Spleen (tissue), 7 donors: Measurements from ENCODE around the gene LRMDA.

Source experiments
- POLR2A ChIP-seq, 3 donors: fragments of 450-650 bp; IDR thresholded peaks; one replicate each; pipeline ENCODE4 v1.5.1; 2017; ENCODE audit warnings: antibody characterized with exemption in 3 of 3, mild to moderate bottlenecking in 1 of 3
- TF ChIP-seq, protein P1 (sequence below), 11 experiments: fragments of 200-600 bp in 7 of 11; fragments of 450-650 bp in 4 of 11; sonication (generic) in 4 of 11; IDR thresholded peaks in 8 of 11; conservative IDR thresholded peaks in 3 of 11; 1 replicate in 7 of 11; 2 replicates in 4 of 11; pipeline versions ENCODE4 v1.4.0 to v1.8.0; 2016 to 2021; ENCODE audit warnings: antibody characterized with exemption in 11 of 11, inconsistent platforms in 4 of 11, mild to moderate bottlenecking in 1 of 11
- donor health status: DM: no; HTN: no; CAD: no; lungs with moderate emphysema.
- donor health status: DM: no; HTN: no; CAD: no.
- donor health status: DM: no; HTN: no; CAD: no.

DNA sequence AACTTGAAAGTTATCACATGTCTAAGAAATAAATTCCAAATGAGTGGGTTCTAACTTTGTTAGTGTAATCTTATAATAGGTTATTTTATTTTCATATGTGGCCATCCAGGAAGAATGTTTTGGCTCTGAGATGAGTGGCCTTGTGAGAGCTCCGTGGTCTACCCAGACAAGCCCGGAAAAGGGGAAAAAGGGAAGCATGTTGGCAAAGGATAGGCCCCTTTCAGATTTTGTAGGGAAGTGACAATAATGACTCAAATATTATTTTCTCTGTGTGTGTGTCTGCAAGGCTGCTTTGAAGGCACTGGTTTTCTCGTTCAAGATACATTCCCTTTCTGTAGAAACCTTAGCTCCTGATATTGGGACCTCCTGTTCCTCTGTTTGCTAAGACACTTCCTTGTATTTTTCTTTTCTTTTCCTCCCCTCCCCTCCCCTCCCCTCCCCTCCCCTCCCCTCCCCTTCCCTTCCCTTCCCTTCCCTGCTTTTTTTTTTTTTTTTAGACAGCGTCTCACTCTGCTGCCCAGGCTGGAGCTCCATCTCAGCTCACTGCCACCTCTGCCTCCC, 240.8 kb downstream of the LRMDA start:
- TF ChIP-seq, protein P1, sequence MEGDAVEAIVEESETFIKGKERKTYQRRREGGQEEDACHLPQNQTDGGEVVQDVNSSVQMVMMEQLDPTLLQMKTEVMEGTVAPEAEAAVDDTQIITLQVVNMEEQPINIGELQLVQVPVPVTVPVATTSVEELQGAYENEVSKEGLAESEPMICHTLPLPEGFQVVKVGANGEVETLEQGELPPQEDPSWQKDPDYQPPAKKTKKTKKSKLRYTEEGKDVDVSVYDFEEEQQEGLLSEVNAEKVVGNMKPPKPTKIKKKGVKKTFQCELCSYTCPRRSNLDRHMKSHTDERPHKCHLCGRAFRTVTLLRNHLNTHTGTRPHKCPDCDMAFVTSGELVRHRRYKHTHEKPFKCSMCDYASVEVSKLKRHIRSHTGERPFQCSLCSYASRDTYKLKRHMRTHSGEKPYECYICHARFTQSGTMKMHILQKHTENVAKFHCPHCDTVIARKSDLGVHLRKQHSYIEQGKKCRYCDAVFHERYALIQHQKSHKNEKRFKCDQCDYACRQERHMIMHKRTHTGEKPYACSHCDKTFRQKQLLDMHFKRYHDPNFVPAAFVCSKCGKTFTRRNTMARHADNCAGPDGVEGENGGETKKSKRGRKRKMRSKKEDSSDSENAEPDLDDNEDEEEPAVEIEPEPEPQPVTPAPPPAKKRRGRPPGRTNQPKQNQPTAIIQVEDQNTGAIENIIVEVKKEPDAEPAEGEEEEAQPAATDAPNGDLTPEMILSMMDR (IDR thresholded peaks at IDR 0.05 in 8 of 11, conservative IDR thresholded peaks at IDR 0.05 in 3 of 11) = no peak
- TF ChIP-seq POLR2A (IDR thresholded peaks at IDR 0.05) = no peak
